OCI-LY1 (cell line): ENCODE results near the gene SLC26A9.

Experiments
- CTCF ChIP-seq: fragments of 200-600 bp; sonication (generic), shearing (Covaris generic); IDR thresholded peaks from 2 replicates; pipeline ENCODE4 v1.5.1; 2017; ENCODE audit warnings: mild to moderate bottlenecking, antibody characterized with exemption, low read length, moderate library complexity, mixed read lengths
- EZH2 ChIP-seq: fragments of 200-600 bp; sonication (generic), shearing (Covaris generic); IDR thresholded peaks from 2 replicates; pipeline ENCODE4 v1.8.0; 2017; ENCODE audit warnings: borderline replicate concordance, mixed run types, mild to moderate bottlenecking, antibody characterized with exemption, low read length, moderate library complexity, mixed read lengths

GRCh38 chr1:205974712-205975111 lies 31.5 kb upstream of the SLC26A9 start:
- TF ChIP-seq CTCF (no peak), EZH2 (no peak)
